Liver (tissue), 9 donors: ENCODE data around the gene INPP4A. TPM values are rescaled to one million over a fixed set of nuclear protein-coding genes. Genes with fewer than 3 reads are reported as not detected.

Source experiments
- DNase-seq: peaks from one replicate; pipeline ENCODE4 v3.0.0-alpha.2; 2017; ENCODE audit warnings: low spot score
- H3K27ac ChIP-seq, 2 donors: one replicate each; pipeline ENCODE4 v1.7.0; 2013; ENCODE audit warnings: inconsistent platforms in 2 of 2, low read length in 2 of 2, control low read depth in 1 of 2, low read depth in 1 of 2, mild to moderate bottlenecking in 1 of 2
- H3K27me3 ChIP-seq, 4 donors: one replicate each; pipeline versions ENCODE4 v1.6.1 to v1.7.0; 2013; ENCODE audit warnings: low read length in 3 of 4, inconsistent platforms in 1 of 4, mild to moderate bottlenecking in 1 of 4, moderate library complexity in 1 of 4; ENCODE audit not compliant: control insufficient read depth in 4 of 4, insufficient read depth in 4 of 4
- H3K36me3 ChIP-seq, 4 donors: one replicate each; pipeline versions ENCODE4 v1.6.1 to v1.7.0; 2013; ENCODE audit warnings: low read length in 3 of 4, mild to moderate bottlenecking in 3 of 4, low read depth in 1 of 4, moderate library complexity in 1 of 4; ENCODE audit not compliant: control insufficient read depth in 4 of 4, insufficient read depth in 3 of 4
- H3K4me1 ChIP-seq, 4 donors: one replicate each; pipeline versions ENCODE4 v1.6.1 to v1.7.0; 2013; ENCODE audit warnings: low read length in 3 of 4, mild to moderate bottlenecking in 3 of 4, moderate library complexity in 1 of 4; ENCODE audit not compliant: control insufficient read depth in 4 of 4, insufficient read depth in 4 of 4
- H3K4me3 ChIP-seq, 3 donors: one replicate each; pipeline versions ENCODE4 v1.6.1 to v1.7.0; 2013; ENCODE audit warnings: low read length in 3 of 3, control low read depth in 1 of 3, low read depth in 1 of 3, mild to moderate bottlenecking in 1 of 3
- H3K9ac ChIP-seq, 2 donors: one replicate each; pipeline ENCODE4 v1.7.0; 2013; ENCODE audit warnings: low read length in 2 of 2, mild to moderate bottlenecking in 2 of 2, moderate library complexity in 2 of 2, control low read depth in 1 of 2, low read depth in 1 of 2
- H3K9me3 ChIP-seq, 4 donors: one replicate each; pipeline versions ENCODE4 v1.6.1 to v1.7.0; 2013; ENCODE audit warnings: low read length in 3 of 4; ENCODE audit not compliant: control insufficient read depth in 4 of 4
- FOXA2 ChIP-seq: IDR thresholded peaks from 2 replicates; pipeline ENCODE4 v1.6.1; 2016; ENCODE audit warnings: antibody characterized with exemption
- GABPA ChIP-seq, 2 donors: IDR thresholded peaks in 1 of 2; conservative IDR thresholded peaks in 1 of 2; 2 replicates each; pipeline ENCODE4 v1.6.1; 2016; ENCODE audit warnings: antibody characterized with exemption in 2 of 2, mild to moderate bottlenecking in 1 of 2, moderate library complexity in 1 of 2
- HNF4A ChIP-seq, 2 donors: conservative IDR thresholded peaks; 2 replicates each; pipeline ENCODE4 v1.6.1; 2016; ENCODE audit warnings: antibody characterized with exemption in 2 of 2, mild to moderate bottlenecking in 2 of 2
- HNF4G ChIP-seq: IDR thresholded peaks from 2 replicates; pipeline ENCODE4 v1.6.1; 2016; ENCODE audit warnings: antibody characterized with exemption
- JUND ChIP-seq, 2 donors: IDR thresholded peaks; 2 replicates each; pipeline ENCODE4 v1.6.1; 2016; ENCODE audit warnings: antibody characterized with exemption in 2 of 2
- NR2F2 ChIP-seq: IDR thresholded peaks from 2 replicates; pipeline ENCODE4 v1.6.1; 2016; ENCODE audit warnings: antibody characterized with exemption
- RAD21 ChIP-seq, 2 donors: IDR thresholded peaks; 2 replicates each; pipeline ENCODE4 v1.6.1; 2016; ENCODE audit warnings: antibody characterized with exemption in 2 of 2, mild to moderate bottlenecking in 2 of 2
- RXRA ChIP-seq, 2 donors: IDR thresholded peaks; 2 replicates each; pipeline ENCODE4 v1.6.1; 2017 to 2018; ENCODE audit warnings: antibody characterized with exemption in 2 of 2, mild to moderate bottlenecking in 1 of 2
- TAF1 ChIP-seq: conservative IDR thresholded peaks from 2 replicates; pipeline ENCODE4 v1.6.1; 2016; ENCODE audit warnings: antibody characterized with exemption, mild to moderate bottlenecking
- YY1 ChIP-seq: IDR thresholded peaks from 2 replicates; pipeline ENCODE4 v1.6.1; 2016; ENCODE audit warnings: antibody characterized with exemption, mild to moderate bottlenecking
- WGBS: extraction: QIAGEN DNeasy Blood & Tissue Kit; methylation state at CpG from one replicate; pipeline ENCODE4 v1.1.7; 2013; 5-methylcytosine and 5-hydroxymethylcytosine counted together
- polyA plus RNA-seq, 2 donors: library from polyadenylated mRNA; stranded (reverse) in 1 of 2; unstranded in 1 of 2; fragments of 200-250 nt in 1 of 2; fragments of >200 nt in 1 of 2; fragmentation: Nextera tagmentation in 1 of 2; extraction: Ambion mirVana in 1 of 2; gene quantifications; one replicate each; pipeline versions ENCODE4 v1.2.1 to v1.2.3, GENCODE V29; 2013 to 2015
- total RNA-seq, 2 donors: library from RNA; depleted of rRNA; stranded (reverse); fragments of >200 nt; gene quantifications; one replicate each; pipeline ENCODE4 v1.2.3, GENCODE V29; 2014
- TF ChIP-seq, protein P1 (sequence below): fragments of 150-350 bp; IDR thresholded peaks from 2 replicates; pipeline ENCODE4 v1.5.1; 2017; ENCODE audit warnings: improper control_type of control experiment, low read depth, low read length; ENCODE audit not compliant: missing input control
- TF ChIP-seq, protein P2 (sequence below): IDR thresholded peaks from 2 replicates; pipeline ENCODE4 v1.6.1; 2016; ENCODE audit warnings: antibody characterized with exemption
- TF ChIP-seq, protein P3 (sequence below): IDR thresholded peaks from 2 replicates; pipeline ENCODE4 v1.6.1; 2016; ENCODE audit warnings: antibody characterized with exemption, mild to moderate bottlenecking
- donor health status: healthy.
- donor health status: healthy.
- donor health status: healthy.
- donor health status: healthy.
- donor health status: healthy.

Gene INPP4A
- total and polyA plus RNA-seq, 4 donors, result 2.9 to 14.9 (median 7.2) TPM

DNA sequence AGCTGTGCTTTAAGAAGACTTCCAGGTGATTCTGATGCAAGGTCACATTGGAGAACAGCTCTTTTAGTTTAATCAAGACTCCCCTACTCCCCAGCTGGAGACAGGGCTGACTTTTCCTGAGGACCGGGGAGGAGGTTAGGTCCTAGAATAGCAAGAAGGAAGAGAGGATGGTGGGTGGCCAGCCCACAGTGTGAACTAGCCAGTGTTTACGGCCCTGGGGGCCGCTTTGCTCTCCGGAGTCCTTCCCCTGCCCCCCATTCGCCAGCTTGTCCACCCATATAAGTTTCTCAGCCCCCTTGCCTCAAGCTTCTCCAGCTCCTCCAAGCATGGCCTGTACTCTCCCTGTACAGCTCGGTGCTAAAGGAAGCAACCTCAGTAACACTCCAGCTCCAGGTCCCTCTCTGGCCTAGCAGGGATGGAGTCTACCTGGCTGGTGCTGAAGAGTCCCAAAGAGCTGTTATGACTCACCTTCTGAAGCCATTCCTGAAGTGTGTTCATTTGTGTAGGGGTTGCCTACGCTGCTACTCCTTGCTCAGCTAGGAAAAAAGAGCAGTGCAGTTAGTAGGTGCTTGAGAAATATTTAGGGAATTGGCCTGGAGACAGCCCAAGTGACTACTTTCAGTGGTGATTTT, 7.9 kb downstream of the INPP4A start:
- WGBS, result 94% methylated on average over 7 of the region's 7 CpGs
- no peak overlapping the region for H3K9ac ChIP-seq
- H3K9me3 ChIP-seq, result no peaks in the 10 kb centered on the region
- TF ChIP-seq RXRA (IDR thresholded peaks at IDR 0.05) (no peak), HNF4G (no peak), NR2F2 (no peak), FOXA2 (no peak), HNF4A (conservative IDR thresholded peaks at IDR 0.05) (no peak)
- TF ChIP-seq, protein P1, sequence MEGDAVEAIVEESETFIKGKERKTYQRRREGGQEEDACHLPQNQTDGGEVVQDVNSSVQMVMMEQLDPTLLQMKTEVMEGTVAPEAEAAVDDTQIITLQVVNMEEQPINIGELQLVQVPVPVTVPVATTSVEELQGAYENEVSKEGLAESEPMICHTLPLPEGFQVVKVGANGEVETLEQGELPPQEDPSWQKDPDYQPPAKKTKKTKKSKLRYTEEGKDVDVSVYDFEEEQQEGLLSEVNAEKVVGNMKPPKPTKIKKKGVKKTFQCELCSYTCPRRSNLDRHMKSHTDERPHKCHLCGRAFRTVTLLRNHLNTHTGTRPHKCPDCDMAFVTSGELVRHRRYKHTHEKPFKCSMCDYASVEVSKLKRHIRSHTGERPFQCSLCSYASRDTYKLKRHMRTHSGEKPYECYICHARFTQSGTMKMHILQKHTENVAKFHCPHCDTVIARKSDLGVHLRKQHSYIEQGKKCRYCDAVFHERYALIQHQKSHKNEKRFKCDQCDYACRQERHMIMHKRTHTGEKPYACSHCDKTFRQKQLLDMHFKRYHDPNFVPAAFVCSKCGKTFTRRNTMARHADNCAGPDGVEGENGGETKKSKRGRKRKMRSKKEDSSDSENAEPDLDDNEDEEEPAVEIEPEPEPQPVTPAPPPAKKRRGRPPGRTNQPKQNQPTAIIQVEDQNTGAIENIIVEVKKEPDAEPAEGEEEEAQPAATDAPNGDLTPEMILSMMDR, result no peak
- TF ChIP-seq, protein P2, sequence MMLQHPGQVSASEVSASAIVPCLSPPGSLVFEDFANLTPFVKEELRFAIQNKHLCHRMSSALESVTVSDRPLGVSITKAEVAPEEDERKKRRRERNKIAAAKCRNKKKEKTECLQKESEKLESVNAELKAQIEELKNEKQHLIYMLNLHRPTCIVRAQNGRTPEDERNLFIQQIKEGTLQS, result no peak
- TF ChIP-seq, protein P3, sequence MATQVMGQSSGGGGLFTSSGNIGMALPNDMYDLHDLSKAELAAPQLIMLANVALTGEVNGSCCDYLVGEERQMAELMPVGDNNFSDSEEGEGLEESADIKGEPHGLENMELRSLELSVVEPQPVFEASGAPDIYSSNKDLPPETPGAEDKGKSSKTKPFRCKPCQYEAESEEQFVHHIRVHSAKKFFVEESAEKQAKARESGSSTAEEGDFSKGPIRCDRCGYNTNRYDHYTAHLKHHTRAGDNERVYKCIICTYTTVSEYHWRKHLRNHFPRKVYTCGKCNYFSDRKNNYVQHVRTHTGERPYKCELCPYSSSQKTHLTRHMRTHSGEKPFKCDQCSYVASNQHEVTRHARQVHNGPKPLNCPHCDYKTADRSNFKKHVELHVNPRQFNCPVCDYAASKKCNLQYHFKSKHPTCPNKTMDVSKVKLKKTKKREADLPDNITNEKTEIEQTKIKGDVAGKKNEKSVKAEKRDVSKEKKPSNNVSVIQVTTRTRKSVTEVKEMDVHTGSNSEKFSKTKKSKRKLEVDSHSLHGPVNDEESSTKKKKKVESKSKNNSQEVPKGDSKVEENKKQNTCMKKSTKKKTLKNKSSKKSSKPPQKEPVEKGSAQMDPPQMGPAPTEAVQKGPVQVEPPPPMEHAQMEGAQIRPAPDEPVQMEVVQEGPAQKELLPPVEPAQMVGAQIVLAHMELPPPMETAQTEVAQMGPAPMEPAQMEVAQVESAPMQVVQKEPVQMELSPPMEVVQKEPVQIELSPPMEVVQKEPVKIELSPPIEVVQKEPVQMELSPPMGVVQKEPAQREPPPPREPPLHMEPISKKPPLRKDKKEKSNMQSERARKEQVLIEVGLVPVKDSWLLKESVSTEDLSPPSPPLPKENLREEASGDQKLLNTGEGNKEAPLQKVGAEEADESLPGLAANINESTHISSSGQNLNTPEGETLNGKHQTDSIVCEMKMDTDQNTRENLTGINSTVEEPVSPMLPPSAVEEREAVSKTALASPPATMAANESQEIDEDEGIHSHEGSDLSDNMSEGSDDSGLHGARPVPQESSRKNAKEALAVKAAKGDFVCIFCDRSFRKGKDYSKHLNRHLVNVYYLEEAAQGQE, result no peak
- no peaks in the 10 kb centered on the region for H3K27me3 ChIP-seq
- H3K27ac ChIP-seq, result no peak overlapping the region
- H3K36me3 ChIP-seq, result no peaks in the 10 kb centered on the region
- DNase-seq, result no peak
- no peak overlapping the region for H3K4me3 ChIP-seq
- peaks cover 0 to 9% (median 6%) of the 10 kb centered on the region in 4 donors for H3K4me1 ChIP-seq

DNA sequence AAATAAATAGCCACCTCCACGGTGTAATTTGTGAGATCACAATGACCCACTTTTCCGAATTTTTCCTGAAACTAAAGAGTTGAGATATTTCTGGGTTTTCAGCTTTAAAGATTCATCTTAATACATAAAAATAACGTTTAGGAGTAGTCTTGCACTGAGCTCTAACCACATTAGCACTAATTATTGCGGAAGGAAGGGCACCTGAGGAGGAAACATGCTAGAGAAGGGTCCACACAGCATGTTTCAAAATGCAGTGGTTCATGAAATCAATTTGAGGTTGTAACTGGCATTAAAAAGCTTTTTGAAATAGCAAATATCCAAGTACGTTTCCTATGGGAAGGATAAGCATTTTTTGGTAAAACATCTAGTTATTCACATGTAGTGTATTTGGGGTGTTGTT, 8.4 kb downstream of the INPP4A start:
- 85% methylated on average over 5 of the region's 5 CpGs for WGBS
- no peak overlapping the region for H3K27ac ChIP-seq

More for the DNA sequence above, 8.4 kb downstream of the INPP4A start:
- TF ChIP-seq, protein P3, result no peak
- TF ChIP-seq HNF4G (no peak), NR2F2 (no peak), RAD21 (IDR thresholded peaks at IDR 0.05) (no peak), JUND (IDR thresholded peaks at IDR 0.05) (no peak), TAF1 (no peak), YY1 (no peak), GABPA (IDR thresholded peaks at IDR 0.05 in 1 of 2, conservative IDR thresholded peaks at IDR 0.05 in 1 of 2) (no peak)
- DNase-seq, result no peak
- H3K27me3 ChIP-seq, result no peaks in the 10 kb centered on the region
- H3K9ac ChIP-seq, result no peak overlapping the region
- H3K36me3 ChIP-seq, result no peaks in the 10 kb centered on the region
- peaks cover 0 to 9% (median 6%) of the 10 kb centered on the region in 4 donors for H3K4me1 ChIP-seq
- no peak overlapping the region for H3K4me3 ChIP-seq
- no peaks in the 10 kb centered on the region for H3K9me3 ChIP-seq
